T-helper 9 cell (primary cell): Measurements from ENCODE around the gene HDAC9.

Experiments
- DNase-seq: peaks from one replicate; pipeline ENCODE4 v3.0.0-alpha.2; 2020

Gene HDAC9

DNA sequence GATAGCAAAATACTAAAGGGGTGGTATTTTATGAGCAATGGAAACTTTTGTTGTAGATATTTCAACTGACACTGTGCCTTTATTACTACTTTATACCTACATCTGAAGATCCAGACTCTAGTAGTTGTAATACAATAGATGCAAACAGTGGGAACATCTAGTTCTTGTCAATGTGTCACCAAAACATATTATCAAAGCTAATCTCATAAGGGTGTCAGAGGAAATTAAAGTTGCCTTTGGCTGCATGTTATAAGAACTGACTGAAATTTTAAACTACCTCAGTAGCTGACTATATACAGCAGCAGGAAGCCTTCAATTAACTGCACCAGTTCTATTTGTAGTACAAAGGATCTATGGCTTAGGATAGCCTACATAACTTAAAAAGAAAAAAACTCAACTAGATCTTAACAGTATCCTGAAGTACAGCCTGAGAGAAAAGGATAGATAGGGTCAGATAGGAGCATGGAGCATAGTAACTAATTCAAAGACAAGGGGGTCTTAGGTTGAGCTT is 30.9 kb downstream of the HDAC9 start:
- DNase-seq = no peak

GRCh38 chr7:18529239-18529638 is 33.7 kb downstream of the HDAC9 start:
- DNase-seq = no peak

DNA sequence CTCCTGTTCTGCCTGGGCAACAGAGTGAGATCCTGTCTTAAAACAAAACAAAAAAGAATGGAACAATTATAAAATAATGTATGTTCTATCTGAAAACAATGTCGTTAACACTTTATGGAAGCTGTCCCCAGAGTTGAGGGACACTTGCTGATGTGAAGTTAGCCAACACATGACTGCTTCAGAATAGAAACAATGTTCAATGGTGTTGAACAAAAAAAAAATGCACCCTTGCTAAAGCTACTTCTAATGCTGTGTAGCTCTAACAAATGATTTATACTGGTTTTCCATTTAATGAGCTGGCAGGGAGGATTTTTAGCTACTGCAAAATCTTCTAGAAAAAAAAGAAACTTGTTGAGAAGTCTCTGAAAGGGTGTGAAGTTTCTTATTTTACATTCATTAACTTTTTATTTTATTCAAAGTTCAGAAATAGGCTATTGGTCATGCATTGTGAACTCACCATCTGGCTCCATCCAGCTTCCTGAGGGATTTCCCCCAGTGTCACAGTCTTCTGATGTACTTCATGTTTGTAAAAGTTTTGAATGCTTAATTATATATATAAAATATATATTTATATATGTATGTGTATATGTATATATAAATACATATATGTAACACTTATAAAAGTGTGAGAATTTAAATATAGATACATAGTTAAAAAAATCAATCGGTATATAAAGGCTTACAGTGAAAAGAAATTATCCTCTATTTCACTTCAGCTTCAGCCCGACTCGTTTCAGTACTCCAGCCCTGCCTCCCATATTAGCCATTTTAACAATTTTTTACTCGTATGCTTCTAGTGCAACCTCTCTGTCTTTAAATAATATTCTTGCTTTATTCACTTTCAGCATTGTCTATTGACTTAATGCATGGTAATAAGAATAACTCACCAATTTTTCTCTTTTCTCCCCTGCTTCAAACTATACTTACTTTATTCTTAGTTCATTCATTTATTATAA is 35.0 kb downstream of the HDAC9 start:
- no peak for DNase-seq

DNA sequence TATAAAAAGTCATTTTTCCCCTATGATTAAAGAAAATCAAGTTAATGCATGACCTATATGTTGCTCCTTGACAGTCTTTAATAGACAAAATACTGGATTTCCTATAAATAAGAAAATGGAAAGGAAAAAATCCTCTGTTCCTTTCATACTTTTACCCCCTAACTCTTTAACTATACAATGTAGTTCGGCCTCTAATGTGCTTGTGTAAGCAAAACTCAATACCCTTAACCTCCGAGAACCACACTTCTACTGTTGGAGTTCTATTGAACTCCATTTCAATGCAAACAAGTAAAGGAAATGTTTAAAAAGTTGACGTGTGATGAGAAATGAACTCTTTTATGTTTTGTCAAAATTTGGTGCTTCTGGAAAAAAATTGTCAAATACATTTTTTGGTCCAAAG is 36.0 kb downstream of the HDAC9 start:
- DNase-seq = no peak

GRCh38 chr7:18532813-18533212 is 37.3 kb downstream of the HDAC9 start:
- no peak for DNase-seq

GRCh38 chr7:18534481-18534880 is 38.9 kb downstream of the HDAC9 start:
- DNase-seq = no peak

DNA sequence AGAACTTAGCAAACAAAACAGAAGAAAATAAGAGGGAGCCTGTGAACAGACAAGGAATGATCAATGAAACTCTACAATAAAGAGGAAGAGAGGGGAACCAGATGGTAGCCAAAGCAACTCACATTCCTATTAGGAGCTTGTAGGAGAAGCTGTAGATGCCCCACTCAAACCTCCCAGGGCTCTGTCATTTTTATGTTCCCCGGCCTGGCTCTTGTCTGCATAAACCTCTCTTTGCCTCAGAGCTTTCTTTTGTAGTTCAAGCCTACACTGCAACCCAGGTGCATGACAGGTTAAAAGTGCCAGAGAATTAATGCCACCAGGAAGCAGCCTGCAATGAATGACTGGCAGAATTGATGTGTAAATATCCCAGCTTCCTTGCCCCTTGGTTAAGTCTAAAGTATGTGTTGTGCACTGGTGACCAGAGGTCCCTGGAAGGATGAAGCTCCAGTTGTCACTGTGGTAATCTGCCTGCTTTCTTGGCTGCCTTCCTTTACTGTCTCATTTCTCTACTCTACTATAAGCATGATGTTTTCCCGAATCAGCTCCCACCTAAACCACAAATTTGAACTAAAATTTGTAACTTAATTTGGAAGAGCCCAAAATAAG is 40.4 kb downstream of the HDAC9 start:
- no peak for DNase-seq

DNA sequence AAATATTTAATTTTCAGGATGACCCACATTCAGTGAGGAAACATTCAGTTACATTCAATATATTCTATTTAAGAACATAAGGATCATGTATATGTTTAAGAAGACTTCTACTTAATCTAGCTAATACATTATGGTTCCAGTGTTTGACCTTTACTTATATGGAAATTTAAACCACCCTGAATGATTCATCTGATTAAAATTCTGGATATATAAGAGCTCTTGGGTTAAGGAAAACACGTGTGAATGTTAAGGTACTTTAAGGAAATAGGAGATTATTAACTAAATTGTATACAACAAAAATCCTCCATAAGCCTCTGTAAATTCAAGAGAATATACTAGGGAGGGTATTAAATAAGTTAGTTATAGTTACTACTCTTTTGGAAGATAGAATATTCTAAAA is 40.9 kb downstream of the HDAC9 start:
- DNase-seq = no peak

- DNase-seq = no peak
Observed at GRCh38 chr7:18538554-18539250, 43.2 kb downstream of the HDAC9 start.

DNA sequence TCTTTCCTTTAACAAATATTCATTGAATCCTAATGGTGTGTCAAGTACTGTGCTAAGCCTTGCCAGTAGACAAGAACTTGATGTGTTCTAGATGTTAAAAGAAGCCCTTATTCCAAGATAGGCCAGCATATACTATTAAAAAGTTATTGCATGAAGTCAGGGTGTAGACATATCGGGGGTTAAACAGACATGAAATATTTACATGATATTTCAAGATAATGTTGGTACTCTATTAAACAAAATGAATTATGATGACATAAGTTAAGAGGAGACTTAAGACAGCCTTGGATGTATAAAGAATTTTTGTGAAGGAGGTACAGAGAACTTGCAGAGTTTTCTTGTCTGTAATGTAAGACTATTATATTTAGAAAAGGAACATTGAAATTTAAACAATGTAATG is 44.8 kb downstream of the HDAC9 start:
- DNase-seq = no peak

DNA sequence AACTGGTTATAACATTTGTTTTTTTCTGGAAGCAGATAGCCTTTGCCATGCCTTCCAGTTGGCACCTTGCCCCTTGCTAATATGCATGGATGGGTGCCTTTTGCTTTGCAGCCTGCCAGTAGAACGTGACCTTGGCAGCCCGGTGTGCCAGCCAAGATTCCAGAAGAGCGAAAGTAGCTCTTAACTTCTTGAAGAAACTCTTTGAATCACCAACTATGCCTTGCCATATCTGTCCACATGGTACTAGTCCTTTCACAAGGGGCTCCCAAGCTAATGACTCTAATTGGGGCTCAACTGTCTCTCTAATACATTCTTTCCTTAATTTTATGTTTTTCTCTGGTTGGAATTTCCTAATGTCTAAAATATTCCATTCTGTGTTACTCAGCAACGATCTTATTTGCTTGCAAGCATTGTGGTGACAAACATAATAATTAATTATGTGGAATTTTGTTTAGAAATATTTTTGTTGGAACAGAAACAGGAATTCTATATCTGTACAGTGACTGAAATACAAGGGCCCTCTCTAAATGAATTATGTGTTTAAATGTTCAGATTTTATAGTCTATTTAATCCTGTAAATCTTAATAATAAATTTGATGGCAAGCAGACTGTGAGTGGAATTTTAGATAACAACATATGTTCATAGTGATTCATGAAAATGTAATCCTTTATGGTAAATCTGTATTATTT is 45.8 kb downstream of the HDAC9 start:
- DNase-seq = no peak

DNA sequence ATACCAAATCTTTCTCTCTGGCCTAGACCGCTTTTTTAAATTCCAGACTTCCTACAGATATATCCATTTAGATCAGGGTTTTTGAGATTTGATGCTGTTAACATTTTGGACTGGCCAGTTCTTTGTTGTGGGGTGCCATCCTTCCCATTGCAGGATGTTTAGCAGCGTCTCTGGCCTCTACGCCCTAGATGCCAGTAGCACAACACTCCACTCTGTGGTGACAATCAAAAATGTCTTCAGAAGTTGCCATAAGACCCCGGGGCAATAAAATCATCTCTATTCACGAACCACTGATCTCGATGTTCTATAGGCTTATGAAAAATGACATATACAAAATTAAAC is 46.3 kb downstream of the HDAC9 start:
- no peak for DNase-seq

DNA sequence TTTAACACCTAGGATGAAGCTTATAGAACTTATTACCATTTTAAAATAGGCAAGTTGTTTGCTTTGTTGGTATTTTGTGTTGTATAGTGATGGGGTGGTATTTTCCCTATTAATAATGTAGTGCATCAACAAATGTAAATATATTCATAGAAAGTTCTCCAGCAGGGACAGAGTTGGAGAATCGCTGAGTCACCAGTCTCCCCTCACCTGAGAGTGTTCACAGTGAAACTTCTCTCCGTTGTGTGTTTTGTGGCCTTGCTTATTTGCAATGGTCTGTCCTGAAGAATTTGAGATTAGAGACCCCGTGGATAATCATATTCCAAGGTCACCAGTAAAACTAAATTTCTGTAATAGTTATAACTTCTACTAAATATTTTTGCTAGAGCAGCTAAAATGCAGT is 51.0 kb downstream of the HDAC9 start:
- no peak for DNase-seq

DNA sequence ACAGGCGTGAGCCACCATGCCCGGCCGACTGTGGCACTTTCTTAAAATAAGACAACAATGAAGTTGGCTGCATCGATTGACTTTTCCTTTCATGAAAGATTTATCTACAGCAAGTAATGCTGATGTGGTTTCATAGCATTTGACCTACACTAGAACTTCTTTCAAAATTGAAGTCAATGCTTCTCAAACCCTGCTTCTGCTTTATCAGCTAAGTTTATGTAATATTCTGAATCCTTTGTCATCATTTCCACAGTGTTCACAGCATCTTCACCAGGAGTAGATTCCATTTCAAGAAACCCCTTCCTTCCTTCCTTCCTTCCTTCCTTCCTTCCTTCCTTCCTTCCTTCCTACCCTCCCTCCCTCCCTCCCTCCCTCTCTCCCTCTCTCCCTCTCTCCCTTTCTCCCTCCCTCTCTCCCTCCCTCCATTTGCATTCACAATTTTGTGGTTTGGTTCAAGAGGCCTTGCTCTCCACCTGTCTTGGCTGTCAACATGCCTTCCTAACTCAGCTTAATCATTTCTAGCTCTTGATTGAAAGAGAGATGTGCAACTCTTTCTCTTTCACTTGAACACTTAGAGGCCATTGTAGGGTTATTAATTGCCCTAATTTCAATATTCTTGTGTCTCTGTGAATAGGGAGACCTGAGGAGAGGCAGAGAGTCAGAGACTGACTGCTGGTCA is 52.1 kb downstream of the HDAC9 start:
- DNase-seq = no peak

DNA sequence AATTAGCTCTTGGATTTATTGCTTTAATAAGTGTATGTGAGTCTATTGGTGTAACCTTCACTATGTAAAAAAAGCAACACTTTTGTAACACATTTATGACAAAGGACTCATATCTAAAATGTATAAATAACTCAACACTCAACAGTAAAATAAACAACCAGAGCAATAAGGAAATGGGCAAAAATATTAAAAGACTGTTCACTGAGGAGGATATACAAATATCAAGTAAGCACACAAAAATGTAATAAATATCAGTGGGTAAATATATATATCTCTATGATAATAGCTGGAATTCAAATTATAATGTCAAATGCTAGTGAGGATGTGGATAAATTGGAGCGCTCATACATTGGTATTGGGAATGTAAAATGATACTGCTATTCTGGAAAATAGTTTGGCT is 53.0 kb downstream of the HDAC9 start:
- DNase-seq = no peak

DNA sequence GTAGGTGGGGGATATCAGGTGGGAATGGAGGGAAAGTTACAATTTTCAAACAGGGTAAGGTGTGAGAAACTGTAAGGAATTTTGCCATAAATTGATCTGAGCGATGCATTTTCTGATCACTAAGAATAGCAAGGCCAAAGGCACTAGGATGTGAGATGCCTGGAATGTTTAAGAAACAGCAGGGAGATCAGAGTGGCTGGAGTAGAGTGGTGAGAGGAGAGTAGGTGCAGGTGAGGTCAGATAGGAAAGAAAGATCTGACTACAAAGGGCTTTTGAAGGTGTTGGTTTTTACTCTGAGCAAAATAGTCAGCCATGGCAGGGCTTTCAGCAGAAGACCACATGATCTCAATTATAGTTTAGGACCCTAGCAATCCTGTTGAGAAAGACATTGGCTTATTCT is 55.0 kb downstream of the HDAC9 start:
- no peak for DNase-seq

- no peak for DNase-seq
Observed at GRCh38 chr7:18552316-18552916, 56.9 kb downstream of the HDAC9 start.

- no peak for DNase-seq
Observed at GRCh38 chr7:18552943-18553604, 57.5 kb downstream of the HDAC9 start.

- DNase-seq = no peak
Observed at GRCh38 chr7:18553605-18554003, 58.1 kb downstream of the HDAC9 start.

DNA sequence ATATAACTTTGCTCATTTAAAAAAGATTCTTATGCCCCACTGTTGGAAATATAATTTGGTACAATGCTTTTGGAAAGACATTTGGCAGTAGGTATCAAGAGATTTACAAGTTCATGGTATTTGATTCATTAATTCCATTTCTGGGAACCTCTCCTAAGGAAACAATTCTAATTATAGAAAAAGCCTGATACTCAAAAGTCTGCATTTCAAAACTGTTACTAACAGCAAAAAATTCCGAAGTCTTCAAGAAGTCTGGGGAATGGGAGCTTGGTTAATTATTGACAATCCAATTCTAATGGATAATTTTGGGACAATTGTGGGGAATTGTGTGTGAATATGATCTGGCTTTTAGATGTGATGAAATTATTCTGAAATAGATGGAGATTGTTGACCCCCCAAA is 59.6 kb downstream of the HDAC9 start:
- no peak for DNase-seq

GRCh38 chr7:18555968-18556367 is 60.4 kb downstream of the HDAC9 start:
- no peak for DNase-seq
